PC-3 (cell line): ENCODE results near the gene PPP1R1B. TPM values are rescaled to one million over a fixed set of nuclear protein-coding genes. Genes with fewer than 3 reads are reported as not detected.

Source experiments
- ATAC-seq: fragments of 200-7000 bp; cut with Tn5 transposase; 2 replicates; pipeline ENCODE4 v1.9.1; 2020; ENCODE audit warnings: mild to moderate bottlenecking, moderate library complexity
- BruUV-seq: library from RNA; stranded (reverse); fragments of 400-500 nt; replicated peaks from 2 replicates; lab custom pipeline; 2021; lab: Mats Ljungman, UMichigan
- CTCF ChIA-PET: fragments of 300-600 bp; sonication (Branson Sonifier 250); formaldehyde crosslinking; loops from one replicate; lab custom pipeline; 2022; ENCODE audit warnings: antibody characterized with exemption; lab: Charles Lee
- POLR2A ChIA-PET: fragments of 300-600 bp; sonication (Branson Sonifier 250); formaldehyde crosslinking; loops from one replicate; lab custom pipeline; 2022; ENCODE audit warnings: antibody characterized with exemption; ENCODE audit not compliant: unreplicated experiment; lab: Charles Lee
- DNase-seq: peaks from one replicate; pipeline ENCODE4 v3.0.0-alpha.2; 2015
- H2AFZ ChIP-seq: fragments of 300-600 bp; sonication (generic); 2 replicates; pipeline ENCODE4 v1.6.0; 2016; ENCODE audit warnings: antibody characterized with exemption, low read length
- H3F3A ChIP-seq: fragments of 300-600 bp; sonication (generic); one replicate; pipeline ENCODE4 v1.6.0; 2017; ENCODE audit warnings: antibody characterized with exemption, low read length, control low read depth, mild to moderate bottlenecking; ENCODE audit not compliant: unreplicated experiment
- H3K27ac ChIP-seq: fragments of 300-600 bp; sonication (generic); 2 replicates; pipeline ENCODE4 v1.5.1; 2016; ENCODE audit warnings: mild to moderate bottlenecking, low read length
- H3K27me3 ChIP-seq: fragments of 300-600 bp; sonication (generic); 2 replicates; pipeline ENCODE4 v1.6.1; 2016; ENCODE audit warnings: low read length, mixed read lengths
- H3K36me3 ChIP-seq: fragments of 300-600 bp; sonication (generic); 2 replicates; pipeline ENCODE4 v1.6.1; 2016; ENCODE audit warnings: low read depth, mixed run types, low read length, mixed read lengths
- H3K4me1 ChIP-seq: fragments of 300-600 bp; sonication (generic); 2 replicates; pipeline ENCODE4 v1.5.1; 2016; ENCODE audit warnings: low read length; ENCODE audit not compliant: insufficient read depth
- H3K4me2 ChIP-seq: fragments of 300-600 bp; sonication (generic); 2 replicates; pipeline ENCODE4 v1.6.0; 2016; ENCODE audit warnings: low read length
- H3K4me3 ChIP-seq: fragments of 300-600 bp; sonication (generic); 2 replicates; pipeline ENCODE4 v1.5.1; 2016; ENCODE audit warnings: mild to moderate bottlenecking, low read length, mixed read lengths
- H3K79me2 ChIP-seq: fragments of 300-600 bp; sonication (generic); 2 replicates; pipeline ENCODE4 v1.6.1; 2017; ENCODE audit warnings: low read length, mixed read lengths
- H3K9ac ChIP-seq: fragments of 300-600 bp; sonication (generic); 2 replicates; pipeline ENCODE4 v1.6.0; 2016; ENCODE audit warnings: mild to moderate bottlenecking, low read length
- H3K9me2 ChIP-seq: fragments of 300-600 bp; sonication (generic); replicated peaks from 2 replicates; pipeline ENCODE4 v1.6.1; 2016; ENCODE audit warnings: mixed run types, low read length, mixed read lengths
- H3K9me3 ChIP-seq: fragments of 300-600 bp; sonication (generic); 2 replicates; pipeline ENCODE4 v1.6.1; 2016; ENCODE audit warnings: low read length, mixed read lengths
- H4K20me1 ChIP-seq: fragments of 300-600 bp; sonication (generic); 2 replicates; pipeline ENCODE4 v1.6.1; 2016; ENCODE audit warnings: low read length, mixed read lengths
- CTCF ChIP-seq: fragments of 300-600 bp; sonication (generic); conservative IDR thresholded peaks from 2 replicates; pipeline ENCODE4 v1.5.1; 2017; ENCODE audit warnings: antibody characterized with exemption, low read depth, mild to moderate bottlenecking, low read length
- EZH2 ChIP-seq: fragments of 300-600 bp; sonication (generic); IDR thresholded peaks from one replicate; pipeline ENCODE4 v1.6.1; 2017; ENCODE audit warnings: antibody characterized with exemption, mild to moderate bottlenecking, low read length; ENCODE audit not compliant: unreplicated experiment
- EZH2phosphoT487 ChIP-seq: fragments of 300-600 bp; sonication (generic); IDR thresholded peaks from 2 replicates; pipeline ENCODE4 v1.6.1; 2018; ENCODE audit warnings: mild to moderate bottlenecking, antibody characterized with exemption, low read length, borderline replicate concordance
- intact Hi-C: fragments of 100-400 bp; cut with micrococcal nuclease; formaldehyde crosslinking; loops from 2 replicates; pipeline ENCODE4 v1.9.0; 2023
- total RNA-seq: library from RNA; depleted of rRNA; stranded (reverse); fragments of >200 nt; gene quantifications from 2 replicates; pipeline ENCODE4 v1.2.3, GENCODE V29; 2014

The PPP1R1B gene
- total RNA-seq, 1 experiment from 2014 or later: 3.1 TPM

- no peaks in the 10 kb centered on the region for H3K9me3 ChIP-seq
- DNase-seq (peak; percentile 48), ATAC-seq (no peak)
- H3K4me2 ChIP-seq: no peak overlapping the region
- no TSS peak for BruUV-seq
- TF ChIP-seq EZH2 (no peak), EZH2phosphoT487 (no peak), CTCF (peak; percentile 78)
- POLR2A ChIA-PET: interaction anchor here (0.5 kb wide), 1 partner anchor 92 kb away, joined by 4 read pairs; no protein-coding TSS in a partner anchor
- no peaks in the 10 kb centered on the region for H3K36me3 ChIP-seq
- no peak overlapping the region for H3K4me3 ChIP-seq
- H3K9me2 ChIP-seq: no peaks in the 10 kb centered on the region
- H3K27ac ChIP-seq: no peak overlapping the region
- no peak overlapping the region for H2AFZ ChIP-seq
- no peaks in the 10 kb centered on the region for H3F3A ChIP-seq
- no peaks in the 10 kb centered on the region for H3K79me2 ChIP-seq
- H3K4me1 ChIP-seq: no peaks in the 10 kb centered on the region
- intact Hi-C loops: no loop called here
- CTCF ChIA-PET: interaction anchor here (0.5 to 1.0 kb wide), 3 partner anchors 12 to 26 kb away, joined by 3 to 5 read pairs (median 3); partner anchors contain the start of gene TCAP
- H4K20me1 ChIP-seq: no peaks in the 10 kb centered on the region
- H3K27me3 ChIP-seq: no peaks in the 10 kb centered on the region
- no peak overlapping the region for H3K9ac ChIP-seq
These were observed 27.0 kb downstream of the PPP1R1B start for GRCh38 chr17:39653662-39654331.

- no peaks in the 10 kb centered on the region for H3K9me3 ChIP-seq
- no peaks in the 10 kb centered on the region for H3K79me2 ChIP-seq
- no peaks in the 10 kb centered on the region for H4K20me1 ChIP-seq
- no peaks in the 10 kb centered on the region for H3K4me1 ChIP-seq
- H3K9me2 ChIP-seq: no peaks in the 10 kb centered on the region
- no peak overlapping the region for H2AFZ ChIP-seq
- ChIA-PET POLR2A (no interaction called here), CTCF (no interaction called here)
- intact Hi-C loops: no loop called here
- H3K36me3 ChIP-seq: no peaks in the 10 kb centered on the region
- DNase-seq (no peak), ATAC-seq (no peak)
- no peaks in the 10 kb centered on the region for H3K27me3 ChIP-seq
- no peaks in the 10 kb centered on the region for H3F3A ChIP-seq
- no peak overlapping the region for H3K4me3 ChIP-seq
- no peak overlapping the region for H3K27ac ChIP-seq
- no TSS peak for BruUV-seq
- TF ChIP-seq EZH2 (no peak), EZH2phosphoT487 (no peak), CTCF (no peak)
- H3K4me2 ChIP-seq: no peak overlapping the region
- H3K9ac ChIP-seq: no peak overlapping the region
These were observed 28.4 kb downstream of the PPP1R1B start for GRCh38 chr17:39655105-39655504.

DNA sequence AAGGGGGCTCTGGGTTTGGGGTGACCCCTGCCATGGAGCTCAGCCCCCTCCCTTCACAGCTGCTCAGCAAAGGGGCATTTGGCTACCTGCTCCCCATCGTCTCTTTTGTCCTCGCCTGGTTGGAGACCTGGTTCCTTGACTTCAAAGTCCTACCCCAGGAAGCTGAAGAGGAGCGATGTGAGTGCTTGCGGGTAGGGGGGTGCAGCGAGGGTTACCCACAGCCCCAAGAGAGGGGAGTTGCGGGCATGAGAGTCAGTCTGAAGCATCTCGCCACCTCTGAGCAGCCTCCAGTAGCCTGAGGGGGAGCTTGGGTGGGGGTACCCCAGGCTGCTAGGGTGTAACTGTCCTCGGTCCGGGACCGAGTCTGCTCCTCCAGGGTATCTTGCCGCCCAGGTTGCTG is 31.6 kb downstream of the PPP1R1B start:
- DNase-seq (no peak), ATAC-seq (no peak)
- no peaks in the 10 kb centered on the region for H3K36me3 ChIP-seq
- BruUV-seq: no TSS peak
- no peaks in the 10 kb centered on the region for H3K4me1 ChIP-seq
- H3K9me2 ChIP-seq: no peaks in the 10 kb centered on the region
- H3K9ac ChIP-seq: no peak overlapping the region
- ChIA-PET CTCF (no interaction called here), POLR2A (no interaction called here)
- intact Hi-C loops: no loop called here
- H3K4me3 ChIP-seq: no peak overlapping the region
- H3K27me3 ChIP-seq: no peaks in the 10 kb centered on the region
- H3K79me2 ChIP-seq: no peaks in the 10 kb centered on the region
- H4K20me1 ChIP-seq: no peaks in the 10 kb centered on the region
- TF ChIP-seq EZH2phosphoT487 (no peak), EZH2 (no peak), CTCF (no peak)
- no peak overlapping the region for H3K27ac ChIP-seq
- H3K4me2 ChIP-seq: no peak overlapping the region
- no peaks in the 10 kb centered on the region for H3K9me3 ChIP-seq
- H3F3A ChIP-seq: no peaks in the 10 kb centered on the region
- no peak overlapping the region for H2AFZ ChIP-seq
